Measurements from ENCODE around the gene ALPP. TPM values are rescaled to one million over a fixed set of nuclear protein-coding genes. Genes with fewer than 3 reads are reported as not detected.
A peak's percentile ranks its signal among the peaks of the same experiment; 100 is the strongest.

The ALPP gene
- total and polyA plus RNA-seq, 2 of the 13 experiments (the other 11 are each of a cell fraction or from before 2014, with no cell fraction given): not detected

- TF ChIP-seq ZNF704 (CRISPR knock-in tag; IDR thresholded peaks at IDR 0.05; ENCODE audit: borderline replicate concordance) (no peak), ZNF788 (CRISPR knock-in tag; IDR thresholded peaks at IDR 0.05; ENCODE audit: borderline replicate concordance) (no peak), TBP (CRISPR knock-in tag; IDR thresholded peaks at IDR 0.05) (no peak), CBFB (CRISPR knock-in tag; IDR thresholded peaks at IDR 0.05) (no peak), EED (CRISPR knock-in tag; IDR thresholded peaks at IDR 0.05) (peak; percentile 43; the same call in 1 of the 2 replicates), ZNF609 (CRISPR knock-in tag; IDR thresholded peaks at IDR 0.05; ENCODE audit: borderline replicate concordance) (no peak), ZNF292 (CRISPR knock-in tag; IDR thresholded peaks at IDR 0.05; ENCODE audit: borderline replicate concordance, low read depth) (no peak), THYN1 (CRISPR knock-in tag; IDR thresholded peaks at IDR 0.05; ENCODE audit: borderline replicate concordance, low read depth) (no peak), ATAD3A (CRISPR knock-in tag; IDR thresholded peaks at IDR 0.05) (no peak), ZNF367 (CRISPR knock-in tag; IDR thresholded peaks at IDR 0.05; ENCODE audit: borderline replicate concordance) (no peak), NFKB2 (CRISPR knock-in tag; IDR thresholded peaks at IDR 0.05; ENCODE audit: borderline replicate concordance) (no peak), CAMTA2 (CRISPR knock-in tag; IDR thresholded peaks at IDR 0.05; ENCODE audit: borderline replicate concordance) (no peak), ZNF230 (CRISPR knock-in tag; IDR thresholded peaks at IDR 0.05) (no peak), HIVEP1 (CRISPR knock-in tag; IDR thresholded peaks at IDR 0.05) (no peak), ZNF772 (CRISPR knock-in tag; IDR thresholded peaks at IDR 0.05) (0 out of 2 replicates have a peak, but pooled peaks have one; percentile 41), FOXO1 (CRISPR knock-in tag; IDR thresholded peaks at IDR 0.05) (no peak), MTF1 (CRISPR knock-in tag; IDR thresholded peaks at IDR 0.05) (no peak), ZFP41 (CRISPR knock-in tag; IDR thresholded peaks at IDR 0.05; ENCODE audit: borderline replicate concordance) (no peak), ATRX (CRISPR knock-in tag; IDR thresholded peaks at IDR 0.05; ENCODE audit: borderline replicate concordance) (no peak), SAP130 (CRISPR knock-in tag; IDR thresholded peaks at IDR 0.05; ENCODE audit: low read depth) (no peak), NONO (IDR thresholded peaks at IDR 0.05) (no peak), NONO (CRISPR knock-in tag; conservative IDR thresholded peaks at IDR 0.05) (no peak), CTCF (CRISPR knock-in tag; IDR thresholded peaks at IDR 0.05) (peak; percentile 54)
Measured at GRCh38 chr2:232339121-232340081, 39.1 kb upstream of the ALPP start (continued).
